Spleen (tissue), 7 donors: ENCODE results near the gene DTD2.

Source experiments
- CTCF ChIP-seq, 11 experiments: fragments of 200-600 bp in 7 of 11; fragments of 450-650 bp in 4 of 11; sonication (generic) in 4 of 11; IDR thresholded peaks in 8 of 11; conservative IDR thresholded peaks in 3 of 11; 1 replicate in 7 of 11; 2 replicates in 4 of 11; pipeline versions ENCODE4 v1.4.0 to v1.8.0; 2016 to 2021; ENCODE audit warnings: antibody characterized with exemption in 11 of 11, inconsistent platforms in 4 of 11, mild to moderate bottlenecking in 1 of 11
- POLR2A ChIP-seq, 3 donors: fragments of 450-650 bp; IDR thresholded peaks; one replicate each; pipeline ENCODE4 v1.5.1; 2017; ENCODE audit warnings: antibody characterized with exemption in 3 of 3, mild to moderate bottlenecking in 1 of 3
- donor health status: DM: no; HTN: no; CAD: no; lungs with moderate emphysema.
- donor health status: DM: no; HTN: no; CAD: no.
- donor health status: DM: no; HTN: no; CAD: no.

GRCh38 chr14:31408421-31408820 is 48.9 kb downstream of the DTD2 start:
- no peak for TF ChIP-seq CTCF (IDR thresholded peaks at IDR 0.05 in 8 of 11, conservative IDR thresholded peaks at IDR 0.05 in 3 of 11)
- TF ChIP-seq POLR2A (IDR thresholded peaks at IDR 0.05): no peak
